ENCODE measurements around the gene MYOD1. TPM values are rescaled to one million over a fixed set of nuclear protein-coding genes. Genes with fewer than 3 reads are reported as not detected.

The MYOD1 gene
- total and polyA plus RNA-seq, 2 of the 13 experiments (the other 11 are each of a cell fraction or from before 2014, with no cell fraction given), result not detected

- TF ChIP-seq REXO4 (CRISPR knock-in tag; IDR thresholded peaks at IDR 0.05; ENCODE audit: borderline replicate concordance) (no peak), BCLAF1 (IDR thresholded peaks at IDR 0.05) (no peak), U2AF2 (IDR thresholded peaks at IDR 0.05; ENCODE audit: low read depth, low read length) (no peak), ZNF703 (CRISPR knock-in tag; IDR thresholded peaks at IDR 0.05; ENCODE audit: borderline replicate concordance) (no peak), LCORL (IDR thresholded peaks at IDR 0.05) (no peak), LCORL (CRISPR knock-in tag; IDR thresholded peaks at IDR 0.05) (no peak), TBP (CRISPR knock-in tag; IDR thresholded peaks at IDR 0.05) (no peak), ZBTB46 (CRISPR knock-in tag; IDR thresholded peaks at IDR 0.05; ENCODE audit: borderline replicate concordance) (no peak)
These were observed 26.4 kb upstream of the MYOD1 start (continued) for GRCh38 chr11:17692931-17693330.

- DNase-seq (ENCODE audit: low spot score), result no peak
- no peak overlapping the region for H3K4me2 ChIP-seq (ENCODE audit: low read depth, low read length)
- ChIA-PET POLR2A (no interaction called here), CTCF (ENCODE audit: low intra/inter-chr PET ratio, low total read pairs) (no interaction called here)
- H4K20me1 ChIP-seq (ENCODE audit: insufficient read depth, low read length), result no peaks in the 10 kb centered on the region
- peaks cover 8 to 52% of the 10 kb centered on the region in 2 experiments for H3K27me3 ChIP-seq (ENCODE audit: control insufficient read depth in 1 of 2, insufficient read depth in 2 of 2, low read length in 2 of 2)
- intact Hi-C loops (cut with micrococcal nuclease; ENCODE audit: unreplicated experiment) (no loop called here), in situ Hi-C loops (cut with HindIII; ENCODE audit: extremely low pct_ligation_motif_present, low pct_unique_long_range_greater_than_20kb) (no loop called here)
- no peaks in the 10 kb centered on the region for H3K9me3 ChIP-seq (ENCODE audit: low read length)
- H3K79me2 ChIP-seq (ENCODE audit: insufficient read depth, low read length), result no peaks in the 10 kb centered on the region
- H3K9ac ChIP-seq (ENCODE audit: insufficient read depth, low read depth, low read length), result no peak overlapping the region
- no TSS peak for BruUV-seq (replicated peaks)
- 0% methylated on average over 4 of the region's 4 CpGs for WGBS (ENCODE audit: low lambda C conversion rate)
- H3K36me3 ChIP-seq (replicated peaks in 1 of 2; ENCODE audit: control insufficient read depth in 1 of 2, insufficient read depth in 2 of 2, low read length in 2 of 2), result no peaks in the 10 kb centered on the region
- H2AFZ ChIP-seq (ENCODE audit: low read length), result no peak overlapping the region
- no peak overlapping the region for H3K27ac ChIP-seq (ENCODE audit: extremely low read length, insufficient read depth, low read length)
- ATAC-seq, result no peak
- FAIRE-seq, result no peak
- H3K4me3 ChIP-seq (replicated peaks in 1 of 3; ENCODE audit: insufficient read depth in 1 of 3, low read depth in 2 of 3, low read length in 3 of 3), result no peak overlapping the region
- H3K4me1 ChIP-seq (ENCODE audit: insufficient read depth, low read length), result no peaks in the 10 kb centered on the region
- TF ChIP-seq MTF2 (CRISPR knock-in tag; IDR thresholded peaks at IDR 0.05; ENCODE audit: borderline replicate concordance) (no peak), ZFP36L1 (CRISPR knock-in tag; IDR thresholded peaks at IDR 0.05) (no peak), NONO (IDR thresholded peaks at IDR 0.05) (no peak), NONO (CRISPR knock-in tag; conservative IDR thresholded peaks at IDR 0.05) (no peak), NRL (CRISPR knock-in tag; IDR thresholded peaks at IDR 0.05; ENCODE audit: borderline replicate concordance) (no peak), DMAP1 (CRISPR knock-in tag; IDR thresholded peaks at IDR 0.05) (no peak), HNRNPUL1 (IDR thresholded peaks at IDR 0.05; ENCODE audit: low read depth, low read length) (no peak), GPBP1L1 (CRISPR knock-in tag; IDR thresholded peaks at IDR 0.05) (no peak), SIX4 (CRISPR knock-in tag; IDR thresholded peaks at IDR 0.05) (no peak), ZUFSP (CRISPR knock-in tag; IDR thresholded peaks at IDR 0.05; ENCODE audit: borderline replicate concordance) (no peak)
These were observed 25.8 kb upstream of the MYOD1 start for GRCh38 chr11:17693531-17693930.
